Measurements from ENCODE around the gene DAGLA. TPM values are rescaled to one million over a fixed set of nuclear protein-coding genes. Genes with fewer than 3 reads are reported as not detected.

DAGLA gene
- total and polyA plus RNA-seq, 2 of the 13 experiments (the other 11 are each of a cell fraction or from before 2014, with no cell fraction given): 2.6 to 3.9 TPM

DNA sequence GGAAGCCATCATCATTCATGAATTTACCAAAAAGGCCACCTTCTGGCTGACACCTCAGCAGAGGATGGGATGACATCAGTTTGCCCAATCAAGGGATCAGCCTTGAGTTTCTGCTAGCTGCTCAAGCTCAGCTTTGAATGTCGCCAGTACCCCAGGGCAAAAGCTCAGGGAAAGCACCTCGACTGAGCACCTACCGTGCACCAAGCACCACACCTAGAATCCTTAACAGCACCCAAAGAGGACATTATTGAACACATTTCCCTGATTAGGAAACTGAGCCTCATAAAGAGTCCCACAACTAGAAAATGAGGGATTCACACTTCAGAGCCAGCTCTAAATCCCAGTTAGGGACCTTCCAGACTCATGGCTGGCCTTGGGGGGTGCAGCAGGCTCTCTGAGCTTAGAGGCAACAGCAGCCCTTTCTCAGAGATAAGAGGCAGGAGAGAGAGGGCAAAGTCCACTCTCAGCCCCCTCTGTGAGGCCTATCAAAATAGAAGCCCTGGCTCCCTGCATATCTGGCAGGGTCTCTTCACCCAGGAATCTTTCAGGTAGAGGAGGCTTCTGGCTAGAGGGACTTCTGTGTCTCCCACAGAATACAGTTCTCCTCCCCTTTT lies 13.4 kb upstream of the DAGLA start:
- Histone ChIP-seq H3K9me3 (ENCODE audit: low read length) (no peaks in the 10 kb centered on the region), H3K4me1 (ENCODE audit: insufficient read depth, low read length) (peaks cover 54% of the 10 kb centered on the region), H2AFZ (ENCODE audit: low read length) (no peak overlapping the region), H3K79me2 (ENCODE audit: insufficient read depth, low read length) (no peaks in the 10 kb centered on the region), H3K9ac (ENCODE audit: insufficient read depth, low read depth, low read length) (peak overlapping the region; percentile 48), H3K27me3 (ENCODE audit: control insufficient read depth in 1 of 2, insufficient read depth in 2 of 2, low read length in 2 of 2) (no peaks in the 10 kb centered on the region), H3K36me3 (replicated peaks in 1 of 2; ENCODE audit: control insufficient read depth in 1 of 2, insufficient read depth in 2 of 2, low read length in 2 of 2) (no peaks in the 10 kb centered on the region), H3K4me2 (ENCODE audit: low read depth, low read length) (peak overlapping the region; percentile 76), H3K4me3 (replicated peaks in 1 of 3; ENCODE audit: insufficient read depth in 1 of 3, low read depth in 2 of 3, low read length in 3 of 3) (peak overlapping the region; percentile 15 to 55 (median 23); a peak in 3 of 6 replicates), H4K20me1 (ENCODE audit: insufficient read depth, low read length) (no peaks in the 10 kb centered on the region), H3K27ac (ENCODE audit: extremely low read length, insufficient read depth, low read length) (peak overlapping the region; percentile 69)
- BruUV-seq (replicated peaks): no TSS peak
- peak; percentile 60 for ATAC-seq
- ChIA-PET POLR2A (interaction anchor here (0.7 to 3.3 kb wide), 14 partner anchors 9 to 178 kb away, joined by 3 to 42 read pairs (median 4); no protein-coding TSS in a partner anchor), CTCF (ENCODE audit: low intra/inter-chr PET ratio, low total read pairs) (no interaction called here)
- FAIRE-seq: peak; percentile 67
- in situ Hi-C loops (cut with HindIII; ENCODE audit: extremely low pct_ligation_motif_present, low pct_unique_long_range_greater_than_20kb): no loop called here
- 19% methylated on average over 3 of the region's 3 CpGs for WGBS (ENCODE audit: low lambda C conversion rate)
- peak; percentile 85 for DNase-seq (ENCODE audit: low spot score)
- intact Hi-C loops (cut with micrococcal nuclease; ENCODE audit: unreplicated experiment): loop anchor here (5.0 kb wide), 1 partner anchor 36 kb away; no protein-coding TSS in a partner anchor
- TF ChIP-seq SP1 (IDR thresholded peaks at IDR 0.05) (no peak), SP1 (CRISPR knock-in tag; IDR thresholded peaks at IDR 0.05) (no peak), FOXK2 (IDR thresholded peaks at IDR 0.05) (no peak), ZNF883 (CRISPR knock-in tag; IDR thresholded peaks at IDR 0.05; ENCODE audit: not compliant biosample characterization) (no peak), ZNF841 (CRISPR knock-in tag; IDR thresholded peaks at IDR 0.05; ENCODE audit: borderline replicate concordance) (no peak), ZNF101 (CRISPR knock-in tag; IDR thresholded peaks at IDR 0.05; ENCODE audit: borderline replicate concordance, low read depth) (no peak), NAIF1 (CRISPR knock-in tag; IDR thresholded peaks at IDR 0.05; ENCODE audit: borderline replicate concordance) (no peak), ATF1 (CRISPR knock-in tag; IDR thresholded peaks at IDR 0.05) (no peak), SAP130 (CRISPR knock-in tag; IDR thresholded peaks at IDR 0.05; ENCODE audit: low read depth) (peak; percentile 29; the same call in 1 of the 2 replicates), BRD4 (CRISPR knock-in tag; IDR thresholded peaks at IDR 0.05) (0 out of 2 replicates have a peak, but pooled peaks have one; percentile 61), CHD2 (IDR thresholded peaks at IDR 0.05; ENCODE audit: low read depth, low read length) (no peak), AGO1 (IDR thresholded peaks at IDR 0.05; ENCODE audit: low read depth, low read length, poor library complexity, severe bottlenecking) (no peak)
- TF ChIP-seq, protein P1, sequence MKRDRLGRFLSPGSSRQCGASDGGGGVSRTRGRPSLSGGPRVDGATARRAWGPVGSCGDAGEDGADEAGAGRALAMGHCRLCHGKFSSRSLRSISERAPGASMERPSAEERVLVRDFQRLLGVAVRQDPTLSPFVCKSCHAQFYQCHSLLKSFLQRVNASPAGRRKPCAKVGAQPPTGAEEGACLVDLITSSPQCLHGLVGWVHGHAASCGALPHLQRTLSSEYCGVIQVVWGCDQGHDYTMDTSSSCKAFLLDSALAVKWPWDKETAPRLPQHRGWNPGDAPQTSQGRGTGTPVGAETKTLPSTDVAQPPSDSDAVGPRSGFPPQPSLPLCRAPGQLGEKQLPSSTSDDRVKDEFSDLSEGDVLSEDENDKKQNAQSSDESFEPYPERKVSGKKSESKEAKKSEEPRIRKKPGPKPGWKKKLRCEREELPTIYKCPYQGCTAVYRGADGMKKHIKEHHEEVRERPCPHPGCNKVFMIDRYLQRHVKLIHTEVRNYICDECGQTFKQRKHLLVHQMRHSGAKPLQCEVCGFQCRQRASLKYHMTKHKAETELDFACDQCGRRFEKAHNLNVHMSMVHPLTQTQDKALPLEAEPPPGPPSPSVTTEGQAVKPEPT (CRISPR knock-in tag; IDR thresholded peaks at IDR 0.05; ENCODE audit: low read depth): no peak
- TF ChIP-seq, protein P2, sequence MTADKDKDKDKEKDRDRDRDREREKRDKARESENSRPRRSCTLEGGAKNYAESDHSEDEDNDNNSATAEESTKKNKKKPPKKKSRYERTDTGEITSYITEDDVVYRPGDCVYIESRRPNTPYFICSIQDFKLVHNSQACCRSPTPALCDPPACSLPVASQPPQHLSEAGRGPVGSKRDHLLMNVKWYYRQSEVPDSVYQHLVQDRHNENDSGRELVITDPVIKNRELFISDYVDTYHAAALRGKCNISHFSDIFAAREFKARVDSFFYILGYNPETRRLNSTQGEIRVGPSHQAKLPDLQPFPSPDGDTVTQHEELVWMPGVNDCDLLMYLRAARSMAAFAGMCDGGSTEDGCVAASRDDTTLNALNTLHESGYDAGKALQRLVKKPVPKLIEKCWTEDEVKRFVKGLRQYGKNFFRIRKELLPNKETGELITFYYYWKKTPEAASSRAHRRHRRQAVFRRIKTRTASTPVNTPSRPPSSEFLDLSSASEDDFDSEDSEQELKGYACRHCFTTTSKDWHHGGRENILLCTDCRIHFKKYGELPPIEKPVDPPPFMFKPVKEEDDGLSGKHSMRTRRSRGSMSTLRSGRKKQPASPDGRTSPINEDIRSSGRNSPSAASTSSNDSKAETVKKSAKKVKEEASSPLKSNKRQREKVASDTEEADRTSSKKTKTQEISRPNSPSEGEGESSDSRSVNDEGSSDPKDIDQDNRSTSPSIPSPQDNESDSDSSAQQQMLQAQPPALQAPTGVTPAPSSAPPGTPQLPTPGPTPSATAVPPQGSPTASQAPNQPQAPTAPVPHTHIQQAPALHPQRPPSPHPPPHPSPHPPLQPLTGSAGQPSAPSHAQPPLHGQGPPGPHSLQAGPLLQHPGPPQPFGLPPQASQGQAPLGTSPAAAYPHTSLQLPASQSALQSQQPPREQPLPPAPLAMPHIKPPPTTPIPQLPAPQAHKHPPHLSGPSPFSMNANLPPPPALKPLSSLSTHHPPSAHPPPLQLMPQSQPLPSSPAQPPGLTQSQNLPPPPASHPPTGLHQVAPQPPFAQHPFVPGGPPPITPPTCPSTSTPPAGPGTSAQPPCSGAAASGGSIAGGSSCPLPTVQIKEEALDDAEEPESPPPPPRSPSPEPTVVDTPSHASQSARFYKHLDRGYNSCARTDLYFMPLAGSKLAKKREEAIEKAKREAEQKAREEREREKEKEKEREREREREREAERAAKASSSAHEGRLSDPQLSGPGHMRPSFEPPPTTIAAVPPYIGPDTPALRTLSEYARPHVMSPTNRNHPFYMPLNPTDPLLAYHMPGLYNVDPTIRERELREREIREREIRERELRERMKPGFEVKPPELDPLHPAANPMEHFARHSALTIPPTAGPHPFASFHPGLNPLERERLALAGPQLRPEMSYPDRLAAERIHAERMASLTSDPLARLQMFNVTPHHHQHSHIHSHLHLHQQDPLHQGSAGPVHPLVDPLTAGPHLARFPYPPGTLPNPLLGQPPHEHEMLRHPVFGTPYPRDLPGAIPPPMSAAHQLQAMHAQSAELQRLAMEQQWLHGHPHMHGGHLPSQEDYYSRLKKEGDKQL (CRISPR knock-in tag; IDR thresholded peaks at IDR 0.05; ENCODE audit: low read depth): no peak
- TF ChIP-seq, protein P3, sequence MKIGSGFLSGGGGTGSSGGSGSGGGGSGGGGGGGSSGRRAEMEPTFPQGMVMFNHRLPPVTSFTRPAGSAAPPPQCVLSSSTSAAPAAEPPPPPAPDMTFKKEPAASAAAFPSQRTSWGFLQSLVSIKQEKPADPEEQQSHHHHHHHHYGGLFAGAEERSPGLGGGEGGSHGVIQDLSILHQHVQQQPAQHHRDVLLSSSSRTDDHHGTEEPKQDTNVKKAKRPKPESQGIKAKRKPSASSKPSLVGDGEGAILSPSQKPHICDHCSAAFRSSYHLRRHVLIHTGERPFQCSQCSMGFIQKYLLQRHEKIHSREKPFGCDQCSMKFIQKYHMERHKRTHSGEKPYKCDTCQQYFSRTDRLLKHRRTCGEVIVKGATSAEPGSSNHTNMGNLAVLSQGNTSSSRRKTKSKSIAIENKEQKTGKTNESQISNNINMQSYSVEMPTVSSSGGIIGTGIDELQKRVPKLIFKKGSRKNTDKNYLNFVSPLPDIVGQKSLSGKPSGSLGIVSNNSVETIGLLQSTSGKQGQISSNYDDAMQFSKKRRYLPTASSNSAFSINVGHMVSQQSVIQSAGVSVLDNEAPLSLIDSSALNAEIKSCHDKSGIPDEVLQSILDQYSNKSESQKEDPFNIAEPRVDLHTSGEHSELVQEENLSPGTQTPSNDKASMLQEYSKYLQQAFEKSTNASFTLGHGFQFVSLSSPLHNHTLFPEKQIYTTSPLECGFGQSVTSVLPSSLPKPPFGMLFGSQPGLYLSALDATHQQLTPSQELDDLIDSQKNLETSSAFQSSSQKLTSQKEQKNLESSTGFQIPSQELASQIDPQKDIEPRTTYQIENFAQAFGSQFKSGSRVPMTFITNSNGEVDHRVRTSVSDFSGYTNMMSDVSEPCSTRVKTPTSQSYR (CRISPR knock-in tag; IDR thresholded peaks at IDR 0.05; ENCODE audit: borderline replicate concordance): no peak; the same call in 1 of the 2 replicates
